Measurements from ENCODE around the gene DNPH1. TPM values are rescaled to one million over a fixed set of nuclear protein-coding genes. Genes with fewer than 3 reads are reported as not detected.

Gene DNPH1
- total and polyA plus RNA-seq, 12 donors = 33.7 to 229 (median 121) TPM

- Histone ChIP-seq H3K27ac (no peak overlapping the region), H3K4me3 (no peak overlapping the region), H3K36me3 (replicated peaks in 1 of 2) (no peaks in the 10 kb centered on the region), H3K27me3 (peaks cover 8% of the 10 kb centered on the region), H3K9me3 (replicated peaks in 1 of 3) (no peaks in the 10 kb centered on the region), H3K4me1 (replicated peaks in 1 of 2) (peaks cover 22 to 26% of the 10 kb centered on the region in 2 donors)
- TF ChIP-seq POLR2A (IDR thresholded peaks at IDR 0.05) = no peak
- no peak for TF ChIP-seq CTCF (IDR thresholded peaks at IDR 0.05)
- intact Hi-C loops (cut with DNase I) = no loop called here
- no peak for DNase-seq
Observed at GRCh38 chr6:43271944-43272343, 42.7 kb upstream of the DNPH1 start.

GRCh38 chr6:43271103-43271815 lies 42.0 kb upstream of the DNPH1 start:
- intact Hi-C loops (cut with DNase I) = no loop called here
- H3K27ac ChIP-seq = no peak overlapping the region
- no peak for TF ChIP-seq POLR2A (IDR thresholded peaks at IDR 0.05)
- no peak for TF ChIP-seq CTCF (IDR thresholded peaks at IDR 0.05)
- H3K9me3 ChIP-seq (replicated peaks in 1 of 3) = no peaks in the 10 kb centered on the region
- H3K4me1 ChIP-seq (replicated peaks in 1 of 2) = peaks cover 22 to 26% of the 10 kb centered on the region in 2 donors
- H3K36me3 ChIP-seq (replicated peaks in 1 of 2) = no peaks in the 10 kb centered on the region
- DNase-seq = no peak
- peaks cover 8% of the 10 kb centered on the region for H3K27me3 ChIP-seq
- WGBS, 4 donors = 94 to 97% (median 96%) methylated on average over 8 of the region's 8 CpGs
- H3K4me3 ChIP-seq = no peak overlapping the region

GRCh38 chr6:43269273-43270007 lies 40.2 kb upstream of the DNPH1 start:
- intact Hi-C loops (cut with DNase I) = loop anchor here in 1 of 2 donors (5.0 kb wide), 1 partner anchor 68 kb away; no protein-coding TSS in a partner anchor
- peaks cover 13 to 26% of the 10 kb centered on the region in 2 donors for H3K4me1 ChIP-seq (replicated peaks in 1 of 2)
- H3K36me3 ChIP-seq (replicated peaks in 1 of 2) = no peaks in the 10 kb centered on the region
- TF ChIP-seq POLR2A (IDR thresholded peaks at IDR 0.05) (no peak), CTCF (IDR thresholded peaks at IDR 0.05) (no peak)
- no peak overlapping the region for H3K27ac ChIP-seq
- peak in 4 of 7 donors; percentile 40 to 53 (median 42) for DNase-seq
- WGBS, 4 donors = 5 to 8% (median 7%) methylated on average over 22 to 44 of the region's 44 CpGs
- H3K9me3 ChIP-seq (replicated peaks in 1 of 3) = no peaks in the 10 kb centered on the region
- H3K27me3 ChIP-seq = no peaks in the 10 kb centered on the region
- peak overlapping the region in 1 of 4 donors; percentile 37 for H3K4me3 ChIP-seq

GRCh38 chr6:43268782-43269272 lies 39.5 kb upstream of the DNPH1 start:
- 66 to 76% (median 70%) methylated on average over 7 to 10 of the region's 10 CpGs for WGBS, 4 donors

More at GRCh38 chr6:43268782-43269272, 39.5 kb upstream of the DNPH1 start:
- no peaks in the 10 kb centered on the region for H3K9me3 ChIP-seq (replicated peaks in 1 of 3)
- H3K4me3 ChIP-seq = no peak overlapping the region
- no peak for DNase-seq
- TF ChIP-seq CTCF (IDR thresholded peaks at IDR 0.05) = no peak
- no peak for TF ChIP-seq POLR2A (IDR thresholded peaks at IDR 0.05)
- no peaks in the 10 kb centered on the region for H3K27me3 ChIP-seq
- peak overlapping the region in 1 of 5 donors; percentile 45 for H3K27ac ChIP-seq
- no peaks in the 10 kb centered on the region for H3K36me3 ChIP-seq (replicated peaks in 1 of 2)
- peaks cover 13 to 26% of the 10 kb centered on the region in 2 donors for H3K4me1 ChIP-seq (replicated peaks in 1 of 2)
- intact Hi-C loops (cut with DNase I) = loop anchor here in 1 of 2 donors (5.0 kb wide), 1 partner anchor 68 kb away; no protein-coding TSS in a partner anchor
